Gastroesophageal sphincter (tissue), 4 donors: ENCODE data around the gene WFDC11. TPM values are rescaled to one million over a fixed set of nuclear protein-coding genes. Genes with fewer than 3 reads are reported as not detected.
"Not testable (repeated sequence)": the region's sequence is repeated elsewhere in the genome, so short reads cannot be mapped to it uniquely, and the experiment has no call there.

Experiments used
- ATAC-seq: fragments of 150-250 bp; one replicate; pipeline ENCODE4 v1.9.1; 2016; ENCODE audit warnings: mild to moderate bottlenecking, moderate library complexity
- H3K27ac ChIP-seq, 4 donors: fragments of 200-600 bp; sonication (generic) in 3 of 4; 1 replicate in 3 of 4; 2 replicates in 1 of 4; pipeline ENCODE4 v1.5.1; 2016 to 2019
- H3K27me3 ChIP-seq: fragments of 200-600 bp; sonication (generic); one replicate; pipeline ENCODE4 v1.5.1; 2019
- H3K36me3 ChIP-seq, 2 donors: fragments of 200-600 bp; sonication (generic); one replicate each; pipeline ENCODE4 v1.5.1; 2019; ENCODE audit warnings: control low read depth in 1 of 2
- H3K4me1 ChIP-seq, 3 donors: fragments of 200-600 bp; sonication (generic); 1 replicate in 2 of 3; 2 replicates in 1 of 3; pipeline ENCODE4 v1.5.1; 2016 to 2019; ENCODE audit warnings: control low read depth in 2 of 3
- H3K4me3 ChIP-seq, 2 donors: fragments of 200-600 bp; sonication (generic); one replicate each; pipeline ENCODE4 v1.5.1; 2019; ENCODE audit warnings: mild to moderate bottlenecking in 1 of 2, moderate library complexity in 1 of 2
- H3K9me3 ChIP-seq, 3 donors: fragments of 200-600 bp; sonication (generic); one replicate each; pipeline ENCODE4 v1.5.1; 2017 to 2019; ENCODE audit warnings: control low read depth in 2 of 3
- CTCF ChIP-seq, 4 experiments: fragments of 200-600 bp in 2 of 4; fragments of 450-650 bp in 2 of 4; sonication (generic) in 1 of 4; IDR thresholded peaks; one replicate each; pipeline ENCODE4 v1.5.1; 2017 to 2019; ENCODE audit warnings: antibody characterized with exemption in 4 of 4, mild to moderate bottlenecking in 2 of 4, moderate library complexity in 2 of 4
- EP300 ChIP-seq: sonication (generic); formaldehyde crosslinking; IDR thresholded peaks from one replicate; pipeline ENCODE4 v1.6.1; 2017; ENCODE audit warnings: antibody characterized with exemption, mild to moderate bottlenecking
- POLR2A ChIP-seq, 2 donors: fragments of 450-650 bp; IDR thresholded peaks; one replicate each; pipeline ENCODE4 v1.6.1; 2017; ENCODE audit warnings: antibody characterized with exemption in 2 of 2, mild to moderate bottlenecking in 2 of 2, moderate library complexity in 1 of 2
- POLR2AphosphoS5 ChIP-seq: sonication (generic); formaldehyde crosslinking; IDR thresholded peaks from one replicate; pipeline ENCODE4 v1.6.1; 2017; ENCODE audit warnings: antibody characterized with exemption
- WGBS, 2 donors: methylation state at CpG; one replicate each; pipeline ENCODE4 v1.1.5; 2018; ENCODE audit warnings: low coverage in 1 of 2; 5-methylcytosine and 5-hydroxymethylcytosine counted together
- total RNA-seq, 4 donors: library from RNA; depleted of rRNA; stranded (reverse); fragments of >200 nt; gene quantifications; one replicate each; pipeline ENCODE4 v1.1.0, GENCODE V29; 2016

Gene WFDC11
- not detected for total RNA-seq

GRCh38 chr20:45670139-45670538 is at the start of gene WFDC11:
Gene WFDC11 (minus strand): TSS chr20:45670239. CDS start chr20:45650600, 19,639 bp downstream.
- 56% methylated on average over 1 of the region's 1 CpG; no CpG with 5 or more reads in 1 of the 2 donors for WGBS, 2 donors
- Histone ChIP-seq H3K9me3 (peaks cover 0 to 15% (median 0%) of the 10 kb centered on the region in 3 donors), H3K27ac (no peak within 1 kb of the TSS), H3K27me3 (no peaks in the 10 kb centered on the region), H3K4me3 (no peak within 1 kb of the TSS), H3K36me3 (no peaks in the 10 kb centered on the region), H3K4me1 (no peaks in the 10 kb centered on the region)
- TF ChIP-seq POLR2AphosphoS5 (no peak), EP300 (no peak), POLR2A (IDR thresholded peaks at IDR 0.05) (no peak), CTCF (IDR thresholded peaks at IDR 0.05) (no peak)
- no peak for ATAC-seq

- Histone ChIP-seq H3K9me3 (peaks cover 0 to 27% (median 0%) of the 10 kb centered on the region in 3 donors), H3K27me3 (peaks cover 14% of the 10 kb centered on the region)
- H3K4me1 ChIP-seq, H3K27ac ChIP-seq, ATAC-seq, H3K36me3 ChIP-seq, H3K4me3 ChIP-seq: not testable (repeated sequence)
Observed at GRCh38 chr20:45716141-45716688, 46.2 kb upstream of the WFDC11 start.

- Histone ChIP-seq H3K4me3 (no peak within 1 kb of the TSS), H3K27ac (no peak within 1 kb of the TSS), H3K9me3 (no peaks in the 10 kb centered on the region), H3K27me3 (no peaks in the 10 kb centered on the region), H3K36me3 (no peaks in the 10 kb centered on the region), H3K4me1 (no peaks in the 10 kb centered on the region)
- ATAC-seq = no peak
- 86% methylated on average over 1 of the region's 1 CpG; no CpG with 5 or more reads in 1 of the 2 donors for WGBS, 2 donors
- TF ChIP-seq EP300 (no peak), POLR2AphosphoS5 (no peak), POLR2A (IDR thresholded peaks at IDR 0.05) (no peak), CTCF (IDR thresholded peaks at IDR 0.05) (no peak)
Observed at GRCh38 chr20:45704969-45705637, 35.1 kb upstream of the WFDC11 start, which contains the start of gene WFDC10B. Gene WFDC10B (minus strand): TSS chr20:45705019. CDS start chr20:45685992, 19,027 bp downstream.

- Histone ChIP-seq H3K27ac (no peak within 1 kb of the TSS), H3K4me1 (no peaks in the 10 kb centered on the region), H3K4me3 (no peak within 1 kb of the TSS), H3K9me3 (no peaks in the 10 kb centered on the region), H3K36me3 (no peaks in the 10 kb centered on the region), H3K27me3 (no peaks in the 10 kb centered on the region)
- ATAC-seq = no peak
- no peak for TF ChIP-seq POLR2A (IDR thresholded peaks at IDR 0.05)
- TF ChIP-seq EP300 = no peak
- TF ChIP-seq POLR2AphosphoS5 = no peak
- no peak for TF ChIP-seq CTCF (IDR thresholded peaks at IDR 0.05)
- 72 to 73% methylated on average over 3 to 4 of the region's 4 CpGs for WGBS, 2 donors
Observed at GRCh38 chr20:45701873-45702272, 31.8 kb upstream of the WFDC11 start, which contains the start of gene WFDC13. Gene WFDC13 (plus strand): TSS chr20:45702038. CDS start chr20:45702124, 86 bp downstream.

GRCh38 chr20:45701104-45701503 is 31.1 kb upstream of the WFDC11 start:
- no peaks in the 10 kb centered on the region for H3K36me3 ChIP-seq
- no peaks in the 10 kb centered on the region for H3K4me1 ChIP-seq
- ATAC-seq = no peak
- no peak overlapping the region for H3K27ac ChIP-seq
- H3K4me3 ChIP-seq = no peak overlapping the region
- no peak for TF ChIP-seq POLR2AphosphoS5
- no peak for TF ChIP-seq POLR2A (IDR thresholded peaks at IDR 0.05)
- no peak for TF ChIP-seq EP300
- no peak for TF ChIP-seq CTCF (IDR thresholded peaks at IDR 0.05)
- 61 to 71% methylated on average over 4 of the region's 4 CpGs for WGBS, 2 donors
- H3K9me3 ChIP-seq = no peaks in the 10 kb centered on the region
- no peaks in the 10 kb centered on the region for H3K27me3 ChIP-seq
